Hematopoietic multipotent progenitor cell treated with erythropoietin and hydrocortisone succinate and interleukin-3 and kit ligand, for 15 days (in vitro differentiated cells): ENCODE measurements around the gene PLA2G4B.
A peak's percentile ranks its signal among the peaks of the same experiment; 100 is the strongest.

Source experiments
- DNase-seq: peaks from one replicate; pipeline ENCODE4 v3.0.0-alpha.2; 2015; ENCODE audit warnings: low spot score

The PLA2G4B gene

GRCh38 chr15:41809526-41810220 is 29.0 kb upstream of the PLA2G4B start:
- DNase-seq: no peak

GRCh38 chr15:41810651-41811431 is 27.8 kb upstream of the PLA2G4B start:
- DNase-seq: no peak

GRCh38 chr15:41811432-41812195 is 27.0 kb upstream of the PLA2G4B start:
- DNase-seq: peak; percentile 75

DNA sequence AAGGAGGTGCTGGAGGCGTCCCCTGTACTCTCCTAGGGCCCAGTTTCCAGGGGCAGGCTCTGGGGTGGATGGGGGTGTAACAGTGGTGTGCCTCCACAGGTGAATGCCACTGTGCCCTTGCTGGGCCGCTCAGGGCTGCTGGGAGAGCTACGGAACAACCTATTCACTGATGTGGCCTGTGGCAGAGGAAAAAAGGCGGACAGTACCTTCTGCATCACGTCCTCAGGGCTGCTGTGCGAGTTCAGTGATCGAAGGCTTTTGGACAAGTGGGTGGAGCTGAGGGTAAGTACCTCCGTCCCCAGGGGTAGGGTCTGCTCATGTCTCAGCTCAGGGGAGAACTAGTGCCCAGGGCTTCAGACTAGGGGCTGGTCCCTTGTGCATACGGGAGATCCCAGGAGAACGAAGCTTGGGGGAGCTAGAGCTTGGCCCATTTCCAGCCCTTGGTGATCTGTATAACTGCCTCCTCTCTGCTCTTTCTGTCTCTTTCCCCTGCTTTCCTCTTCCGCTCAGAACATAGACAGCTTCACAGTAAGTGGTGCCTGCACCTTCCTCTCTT is 25.7 kb upstream of the PLA2G4B start:
- DNase-seq: no peak

DNA sequence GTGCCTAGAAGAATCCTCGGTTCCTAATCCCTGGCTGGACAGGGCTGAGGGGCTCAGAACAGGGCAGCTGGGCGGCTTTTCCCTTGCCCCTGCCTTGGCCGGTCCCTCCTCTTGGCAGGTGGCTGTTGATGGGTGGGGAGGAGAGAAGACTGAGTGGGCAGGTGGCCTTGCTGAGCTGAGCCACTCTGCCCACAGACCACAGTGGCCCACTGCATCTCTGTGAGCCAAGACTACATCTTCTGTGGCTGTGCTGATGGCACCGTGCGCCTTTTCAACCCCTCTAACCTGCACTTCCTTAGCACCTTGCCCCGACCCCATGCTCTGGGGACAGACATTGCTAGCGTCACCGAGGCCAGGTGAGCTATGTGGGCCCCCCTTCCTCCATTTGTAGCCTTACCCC is 25.2 kb upstream of the PLA2G4B start:
- DNase-seq: no peak

- no peak for DNase-seq
Observed at GRCh38 chr15:41814534-41814933, 24.1 kb upstream of the PLA2G4B start.

GRCh38 chr15:41816788-41817187 is 21.9 kb upstream of the PLA2G4B start:
- no peak for DNase-seq

DNA sequence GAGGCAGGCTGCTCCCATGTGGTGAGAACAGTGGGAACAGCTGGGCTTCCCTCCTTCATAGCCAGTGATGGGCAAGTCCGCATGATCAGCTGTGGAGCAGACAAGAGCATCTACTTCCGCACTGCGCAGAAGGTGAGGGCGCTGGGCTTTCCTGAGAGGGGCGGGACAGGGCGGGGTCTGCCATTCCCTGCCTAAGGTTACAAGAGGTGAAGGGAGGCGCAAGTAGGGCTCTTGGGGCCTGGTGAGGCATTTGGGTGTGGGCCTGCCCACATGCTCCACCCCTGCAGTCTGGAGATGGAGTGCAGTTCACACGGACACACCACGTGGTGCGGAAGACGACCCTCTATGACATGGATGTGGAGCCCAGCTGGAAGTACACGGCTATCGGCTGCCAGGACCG is 21.3 kb upstream of the PLA2G4B start:
- no peak for DNase-seq

- DNase-seq: no peak
Observed at GRCh38 chr15:41817781-41818180, 20.9 kb upstream of the PLA2G4B start.

GRCh38 chr15:41819455-41820050 is 19.1 kb upstream of the PLA2G4B start:
- no peak for DNase-seq

- no peak for DNase-seq
Observed at GRCh38 chr15:41820791-41821423, 17.7 kb upstream of the PLA2G4B start.

DNA sequence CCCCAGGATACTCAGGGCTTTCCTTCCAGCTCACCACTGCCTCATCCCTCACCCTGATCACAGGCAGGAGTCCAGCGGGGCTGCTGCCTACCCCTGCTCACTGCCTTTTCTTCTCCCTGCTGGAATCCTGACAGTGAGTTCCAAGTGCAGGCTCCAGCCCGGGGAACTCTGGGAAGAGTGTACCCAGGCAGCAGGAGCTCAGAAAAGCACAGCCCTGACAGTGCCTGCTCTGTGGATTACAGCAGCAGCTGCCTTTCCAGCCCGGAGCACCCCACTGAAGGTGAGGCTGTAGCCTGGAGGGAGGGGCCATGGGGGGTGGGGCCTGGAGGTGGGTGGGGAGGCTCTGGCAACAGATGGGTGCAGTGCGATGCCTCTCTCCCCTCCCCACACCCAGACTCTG is 16.8 kb upstream of the PLA2G4B start:
- DNase-seq: no peak

DNA sequence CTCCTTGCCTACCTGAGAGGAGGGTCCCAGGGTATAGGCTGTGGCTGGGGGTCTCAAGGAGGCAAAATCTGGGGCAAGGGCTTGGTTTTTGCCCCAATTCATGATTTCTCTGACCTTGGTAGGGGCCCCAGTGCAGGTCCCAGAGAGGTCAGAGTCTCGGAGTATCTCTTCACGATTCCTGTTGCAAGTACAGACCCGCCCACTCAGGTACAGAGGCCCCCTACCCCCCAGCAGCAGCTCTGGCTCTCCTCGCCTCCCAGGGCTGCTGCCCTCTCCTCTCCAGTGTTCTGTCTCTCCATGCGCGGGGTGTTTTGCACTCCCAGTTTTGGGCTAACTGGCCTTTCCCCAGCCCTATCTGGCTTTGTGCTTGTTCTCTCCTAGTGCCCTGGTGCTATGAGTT is 16.2 kb upstream of the PLA2G4B start:
- no peak for DNase-seq

- no peak for DNase-seq
Observed at GRCh38 chr15:41822957-41823356, 15.7 kb upstream of the PLA2G4B start.

DNA sequence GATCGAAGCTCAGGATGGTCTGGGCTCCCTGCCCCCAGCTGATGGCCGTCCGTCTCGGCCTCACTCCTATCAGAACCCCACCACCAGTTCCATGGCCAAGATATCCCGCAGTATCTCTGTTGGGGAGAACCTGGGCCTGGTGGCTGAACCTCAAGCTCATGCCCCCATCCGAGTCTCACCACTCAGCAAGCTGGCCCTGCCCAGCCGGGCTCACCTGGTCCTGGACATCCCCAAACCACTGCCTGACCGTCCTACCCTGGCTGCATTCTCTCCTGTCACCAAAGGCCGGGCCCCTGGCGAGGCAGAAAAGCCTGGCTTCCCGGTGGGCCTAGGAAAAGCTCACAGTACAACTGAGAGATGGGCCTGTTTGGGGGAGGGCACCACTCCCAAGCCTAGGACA is 15.1 kb upstream of the PLA2G4B start:
- no peak for DNase-seq

- DNase-seq: no peak
Observed at GRCh38 chr15:41824062-41824745, 14.4 kb upstream of the PLA2G4B start.

- DNase-seq: no peak
Observed at GRCh38 chr15:41825145-41825544, 13.5 kb upstream of the PLA2G4B start.

DNA sequence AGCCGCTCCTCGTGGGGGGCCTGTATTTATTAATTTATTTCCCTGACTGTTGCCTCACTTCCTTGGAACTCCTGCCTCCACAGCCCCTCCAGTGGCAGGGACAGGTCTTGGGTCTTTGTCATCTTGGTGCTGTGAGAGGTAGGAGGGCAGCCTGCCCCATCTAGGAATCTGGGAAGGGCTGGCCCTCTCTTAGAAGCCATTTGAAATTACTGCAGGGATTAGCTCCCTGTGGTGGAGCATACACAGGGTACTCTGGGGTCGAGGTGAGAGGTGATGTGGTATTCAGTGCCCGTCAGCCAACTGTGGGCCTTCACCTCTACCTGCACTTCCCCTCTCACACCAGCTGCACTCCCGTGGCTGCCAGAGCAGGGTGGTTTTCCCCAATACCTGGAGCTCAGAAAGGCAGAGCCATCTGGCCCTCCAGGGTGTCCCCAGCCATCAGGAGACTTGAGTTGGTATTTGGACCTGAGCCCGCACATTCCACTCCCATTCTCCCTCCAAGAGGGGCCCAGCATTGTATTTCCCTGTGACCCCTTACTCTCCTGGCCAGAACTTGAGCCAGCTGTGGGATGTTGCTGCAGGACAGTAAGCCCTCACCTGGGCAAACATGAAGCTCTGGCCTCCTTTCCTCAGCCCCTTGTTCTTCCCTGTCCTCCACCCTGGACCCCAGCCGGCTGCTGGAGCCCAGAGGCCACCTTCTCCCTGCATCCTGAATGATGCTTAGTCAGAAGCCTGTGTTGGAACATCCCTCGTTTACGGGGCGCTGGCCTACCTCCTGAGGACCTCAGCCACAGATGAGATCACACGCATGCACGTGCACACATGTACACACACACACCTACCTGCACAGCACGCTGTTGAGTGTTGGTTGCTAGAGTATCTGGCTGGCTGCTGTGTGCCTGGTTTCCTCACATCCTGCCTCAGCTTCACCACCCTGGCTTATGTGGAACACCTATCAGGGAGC is 12.8 kb upstream of the PLA2G4B start:
- DNase-seq: no peak

GRCh38 chr15:41827290-41827879 is 11.3 kb upstream of the PLA2G4B start:
- DNase-seq: no peak
